CD1c-positive myeloid dendritic cell (primary cell): Measurements from ENCODE around the gene F8.
"Not testable (repeated sequence)": the region's sequence is repeated elsewhere in the genome, so short reads cannot be mapped to it uniquely, and the experiment has no call there.

Experiments used
- DNase-seq: peaks from one replicate; pipeline ENCODE4 v3.0.0-alpha.2; 2016; ENCODE audit errors: extremely low spot score

Gene F8

GRCh38 chrX:155031657-155032056, 9.1 kb upstream of the F8 start:
- DNase-seq = no peak

DNA sequence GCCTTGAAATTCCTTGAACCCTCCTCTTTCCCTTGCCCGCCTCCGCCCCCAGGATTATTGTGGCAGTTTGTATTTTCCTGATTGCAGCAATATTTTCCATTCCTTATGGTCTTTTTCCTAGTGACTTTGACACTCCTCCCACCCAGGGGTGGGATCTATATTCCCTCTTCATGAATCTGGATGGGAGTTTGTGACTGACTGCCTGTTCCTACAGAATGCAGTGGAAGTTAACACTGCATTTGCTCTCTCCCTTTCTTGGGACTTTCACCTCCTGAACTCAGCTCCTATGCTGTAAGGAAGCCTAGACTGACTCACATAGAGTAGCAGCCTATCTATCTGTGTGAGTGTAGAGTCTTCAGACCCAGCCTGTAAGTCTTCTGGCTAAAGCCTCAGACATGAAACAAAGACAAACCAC, 6.4 kb upstream of the F8 start:
- no peak for DNase-seq

- no peak for DNase-seq
Observed at GRCh38 chrX:155028129-155028528, 5.6 kb upstream of the F8 start.

DNA sequence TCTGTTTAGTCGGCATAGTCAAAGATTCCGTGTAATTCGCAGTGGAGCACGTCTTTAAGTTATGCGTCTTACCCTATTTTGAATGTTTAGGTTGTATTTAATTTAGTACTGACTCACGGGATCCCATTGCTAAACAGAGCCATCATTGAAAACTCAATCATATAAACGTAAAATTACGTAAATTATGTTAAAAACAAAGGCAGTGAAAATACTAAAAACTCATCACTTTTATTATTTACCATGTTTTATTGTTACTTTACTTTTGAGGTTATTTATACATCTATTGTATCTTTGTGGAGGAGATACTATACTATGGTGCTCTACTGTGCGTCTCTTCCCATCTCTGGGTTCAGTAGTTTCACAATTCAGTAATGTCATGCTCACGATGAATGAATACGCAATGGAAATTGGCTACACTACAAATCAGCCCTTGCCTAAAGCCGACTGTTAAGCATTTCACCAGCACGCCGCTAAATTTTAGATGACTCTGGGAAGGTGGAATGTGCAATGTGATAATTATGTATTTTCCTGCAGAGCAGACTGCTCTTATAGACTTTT, 5.1 kb upstream of the F8 start:
- DNase-seq = peak; percentile 55

GRCh38 chrX:155026727-155027508, 4.4 kb upstream of the F8 start, which contains the start of gene FUNDC2:
Gene FUNDC2, plus strand, starts transcription at chrX:155026844. Its CDS starts 95 bp downstream, at chrX:155026939.
- peak; percentile 95 for DNase-seq

- no peak for DNase-seq
Observed at GRCh38 chrX:155026420-155026726, 3.9 kb upstream of the F8 start.

DNA sequence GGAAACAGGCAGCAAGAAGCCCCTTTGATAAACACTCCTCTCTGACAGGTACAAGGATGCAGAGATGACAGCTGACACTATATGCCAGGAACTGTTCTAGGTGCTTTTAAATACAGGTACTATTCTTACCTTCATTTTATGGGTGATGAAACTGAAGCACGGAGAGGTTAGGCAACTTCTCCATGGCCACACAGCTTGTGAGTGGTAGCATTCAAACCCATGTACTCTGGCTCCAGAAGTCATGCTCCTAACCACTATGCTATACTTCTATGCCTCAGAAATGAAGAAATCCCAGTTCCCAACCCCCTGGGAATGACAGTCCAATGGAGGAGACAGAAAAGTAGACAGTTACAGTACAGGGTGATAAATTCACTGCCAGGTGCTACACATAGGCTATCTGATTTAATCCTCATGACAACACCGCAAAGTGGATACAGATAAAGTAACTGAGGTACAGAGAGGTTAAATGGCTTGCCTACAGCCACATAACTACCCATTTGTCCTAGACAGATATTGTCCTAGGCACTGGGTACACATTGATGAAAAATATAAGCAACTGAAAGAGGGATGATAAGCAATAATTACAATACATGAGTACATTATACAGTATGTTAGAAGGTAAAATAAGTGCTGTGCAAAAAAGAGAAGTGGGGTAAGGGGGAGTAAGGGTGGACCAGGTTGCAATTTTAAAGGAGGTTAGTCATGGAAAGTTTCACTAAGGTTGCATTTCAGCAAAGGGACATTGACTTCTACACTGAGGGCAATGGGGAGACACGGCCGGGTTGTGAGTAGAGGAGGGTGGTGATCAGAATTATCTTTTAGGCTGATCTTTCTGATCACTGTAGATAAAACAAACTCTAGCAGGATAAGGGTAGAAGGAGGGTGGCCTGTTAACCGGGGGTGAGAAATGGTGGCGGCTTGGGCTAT, 1.6 kb upstream of the F8 start:
- DNase-seq = no peak

DNA sequence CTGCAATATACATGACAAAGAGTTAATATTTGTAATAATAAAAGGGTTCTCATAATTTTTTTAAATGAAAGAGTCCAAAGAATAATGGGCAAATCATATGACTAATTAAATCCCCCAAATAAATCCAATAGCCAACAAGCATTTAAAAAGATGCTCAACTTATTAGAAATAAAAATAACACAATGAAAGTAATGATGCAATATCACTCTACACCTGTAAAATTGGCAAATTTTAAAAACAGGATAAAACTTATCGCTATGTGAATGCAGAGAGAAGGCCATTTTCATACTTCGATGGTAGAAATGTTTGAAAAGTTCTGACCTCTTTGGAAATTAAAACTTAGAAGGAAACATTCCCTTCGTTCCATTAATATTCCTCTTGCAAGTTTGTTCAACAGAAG, 1.9 kb downstream of the F8 start:
- DNase-seq = no peak

DNA sequence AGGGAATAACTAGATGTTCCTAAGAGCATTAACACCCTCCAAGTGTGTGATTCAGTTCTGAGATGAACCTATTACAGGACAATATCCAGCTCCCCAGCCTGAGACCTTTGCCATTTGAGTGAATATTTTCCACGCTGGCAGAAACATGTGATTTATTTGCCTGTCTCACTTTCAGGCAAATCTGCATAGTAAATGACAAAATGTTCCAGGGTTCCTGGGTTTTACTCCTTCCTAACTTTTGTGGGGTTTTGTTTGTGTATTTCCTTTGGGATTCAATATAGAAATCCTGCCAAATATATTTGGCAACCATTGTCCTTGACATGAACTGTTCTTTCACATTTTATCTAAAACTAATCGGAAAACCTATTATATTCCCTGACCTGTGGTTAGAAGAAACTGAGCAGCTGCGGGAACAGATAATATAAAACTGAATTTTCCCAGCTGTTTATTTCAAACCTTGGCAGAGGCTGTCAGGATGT, 12.5 kb downstream of the F8 start:
- no peak for DNase-seq

GRCh38 chrX:155008578-155008977, 13.9 kb downstream of the F8 start:
- DNase-seq = not testable (repeated sequence)

- not testable (repeated sequence) for DNase-seq
Observed at GRCh38 chrX:155006913-155007671, 15.4 kb downstream of the F8 start.

DNA sequence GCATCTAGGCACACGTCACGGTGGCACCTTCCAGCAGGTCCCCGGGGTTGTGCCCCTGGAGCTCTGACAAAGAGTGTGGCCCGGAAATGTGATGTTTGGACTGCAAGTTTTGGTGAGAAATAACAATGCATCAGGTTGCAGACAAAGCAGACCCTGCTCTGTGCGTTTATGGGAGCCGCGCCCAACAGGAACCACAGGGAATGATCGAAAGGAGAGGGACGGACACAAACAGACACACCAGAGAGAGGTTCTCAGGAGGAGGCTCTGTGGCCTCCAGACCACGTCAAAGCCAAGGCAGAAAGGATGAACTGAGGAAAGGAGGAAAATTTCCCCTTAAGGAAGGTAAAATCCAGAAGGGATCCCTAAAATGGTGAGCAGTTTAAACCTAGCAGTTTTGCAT, 16.1 kb downstream of the F8 start:
- not testable (repeated sequence) for DNase-seq

- no peak for DNase-seq
Observed at GRCh38 chrX:155005190-155005589, 17.3 kb downstream of the F8 start.

DNA sequence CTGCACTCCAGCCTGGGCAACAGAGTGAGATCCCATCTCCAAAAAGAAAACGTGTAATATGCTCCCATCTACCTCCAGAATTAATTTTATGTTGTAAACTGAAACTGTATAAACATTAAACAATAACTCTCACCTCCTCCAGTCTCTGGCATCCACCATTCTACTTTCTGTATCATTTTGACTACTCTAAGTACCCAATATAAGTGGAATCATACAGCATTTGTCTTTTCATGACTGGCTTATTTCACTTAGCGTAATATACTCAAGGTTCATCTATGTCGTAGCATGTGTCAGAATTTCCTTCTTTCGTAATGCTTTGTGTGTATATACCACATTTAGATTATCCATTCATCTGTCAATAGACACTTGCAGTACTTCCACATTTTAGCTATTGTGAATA, 20.6 kb downstream of the F8 start:
- no peak for DNase-seq

DNA sequence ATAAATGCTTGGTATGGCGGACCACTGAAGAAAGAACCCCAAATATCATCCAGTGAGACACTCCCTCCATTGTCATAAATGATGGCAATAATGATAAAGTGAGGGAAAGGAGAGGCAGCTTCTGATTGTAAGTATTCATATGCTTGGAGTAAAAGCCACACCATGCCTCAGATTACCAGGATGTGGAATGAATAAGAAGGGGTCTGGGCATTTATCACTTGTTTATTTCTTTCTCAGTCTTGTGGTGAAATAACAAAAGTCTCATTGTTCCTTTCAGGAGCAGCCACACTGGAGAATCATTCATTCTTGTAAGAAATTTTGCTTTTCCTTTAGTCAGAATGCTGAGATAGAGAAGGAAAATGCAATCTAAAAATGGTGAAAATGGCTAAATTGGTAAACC, 21.7 kb downstream of the F8 start:
- no peak for DNase-seq

DNA sequence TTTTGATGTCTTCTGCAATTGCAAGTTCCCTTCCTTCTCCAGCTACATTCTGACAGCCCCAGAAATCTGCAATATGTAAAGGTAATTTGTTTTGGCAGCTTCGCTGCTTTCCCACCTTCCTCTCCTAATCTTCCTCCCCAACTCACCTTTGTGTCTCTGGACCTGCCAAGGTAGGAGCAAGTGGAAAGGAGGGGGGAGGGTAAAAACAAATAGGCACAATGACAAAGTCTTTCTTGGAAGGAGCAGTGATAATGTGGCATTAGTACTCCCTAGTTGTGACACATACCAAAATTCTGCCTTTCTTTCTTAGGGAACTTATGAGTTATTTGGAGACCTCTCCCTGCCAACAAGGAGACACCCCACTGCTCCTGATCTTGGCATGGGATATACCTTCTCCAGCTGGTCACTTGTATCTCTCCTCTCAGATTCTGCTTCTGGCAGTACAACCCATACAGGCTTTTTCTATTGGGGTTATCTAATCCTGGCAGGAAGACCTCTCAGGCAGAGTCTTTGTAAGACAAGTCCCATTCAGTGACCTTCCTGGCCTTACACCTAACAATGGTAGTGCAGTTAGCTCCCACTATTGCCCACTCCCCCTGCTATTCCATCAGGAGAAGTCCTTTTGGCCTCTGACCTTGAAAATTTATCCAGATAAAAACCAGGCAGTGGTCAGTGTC, 24.2 kb downstream of the F8 start:
- DNase-seq = no peak

DNA sequence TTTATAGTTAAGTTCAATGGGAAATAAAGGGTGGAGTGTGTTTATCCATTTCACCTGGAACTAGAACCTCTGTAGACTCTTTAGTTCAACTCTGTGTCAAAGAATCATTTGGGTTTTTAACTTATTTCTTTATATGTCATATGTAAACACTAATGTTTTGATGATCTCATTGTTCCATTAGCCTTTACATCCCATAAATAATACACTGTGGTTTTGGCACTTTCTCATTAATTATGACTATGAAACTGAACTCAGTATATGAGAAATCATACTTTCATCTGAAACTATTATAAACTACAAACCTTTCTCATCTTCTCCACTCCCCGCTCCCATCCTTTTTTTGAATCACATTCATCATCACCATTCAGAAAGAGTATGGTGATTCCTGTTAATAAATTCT, 31.0 kb downstream of the F8 start:
- no peak for DNase-seq

GRCh38 chrX:154991039-154991438, 31.5 kb downstream of the F8 start:
- no peak for DNase-seq

- DNase-seq = no peak
Observed at GRCh38 chrX:154990496-154990895, 32.0 kb downstream of the F8 start.

DNA sequence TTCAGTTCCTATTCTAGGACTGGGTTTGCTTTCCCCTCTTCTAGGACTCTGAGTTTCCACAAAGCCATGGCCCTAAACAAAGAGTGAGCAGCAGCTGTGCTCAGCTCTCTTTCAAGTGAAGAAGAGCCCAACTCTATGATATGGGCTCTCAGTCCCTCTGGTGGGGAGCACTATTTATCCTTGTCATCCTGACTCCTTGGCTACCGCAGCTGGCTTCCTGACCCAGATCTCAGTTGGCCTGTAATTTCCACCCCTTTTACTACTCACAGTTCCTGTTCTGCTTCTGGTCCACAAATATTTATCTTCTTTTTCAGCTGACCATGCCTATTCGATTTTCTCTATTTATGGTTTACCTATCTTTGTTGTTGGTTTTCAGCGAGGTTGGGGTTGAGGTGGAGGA, 33.8 kb downstream of the F8 start:
- DNase-seq = no peak

- DNase-seq = no peak
Observed at GRCh38 chrX:154987940-154988339, 34.6 kb downstream of the F8 start.
